GM19025 (cell line): ENCODE data around the gene PAIP2.
"Not testable (repeated sequence)": the region's sequence is repeated elsewhere in the genome, so short reads cannot be mapped to it uniquely, and the experiment has no call there.

Source experiments
- ATAC-seq: cut with Tn5 transposase; IDR thresholded peaks from one replicate; pipeline ENCODE4 v1.9.1; 2021; ENCODE audit warnings: mild to moderate bottlenecking, low read depth, moderate library complexity; ENCODE audit not compliant: unreplicated experiment

PAIP2 gene

DNA sequence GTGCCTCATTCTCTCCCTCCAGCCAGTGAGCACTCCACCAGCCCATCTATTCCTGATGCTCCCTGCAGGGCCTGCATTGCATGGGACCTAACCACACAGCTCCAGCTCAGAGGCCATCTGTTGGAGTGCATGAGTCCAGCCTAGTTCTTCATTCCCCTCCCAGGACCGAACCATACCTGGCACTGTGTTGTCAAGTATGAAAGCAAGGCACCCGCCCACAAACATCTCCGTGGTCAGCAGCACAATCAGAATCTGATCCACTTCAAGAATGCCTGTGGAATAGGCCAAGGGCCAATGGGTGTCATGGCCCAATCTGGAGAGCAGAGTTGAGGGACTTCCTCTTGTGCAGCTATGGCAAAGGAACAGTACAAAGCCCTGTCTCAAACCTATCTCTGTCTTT, 35.6 kb downstream of the PAIP2 start:
- ATAC-seq = no peak

DNA sequence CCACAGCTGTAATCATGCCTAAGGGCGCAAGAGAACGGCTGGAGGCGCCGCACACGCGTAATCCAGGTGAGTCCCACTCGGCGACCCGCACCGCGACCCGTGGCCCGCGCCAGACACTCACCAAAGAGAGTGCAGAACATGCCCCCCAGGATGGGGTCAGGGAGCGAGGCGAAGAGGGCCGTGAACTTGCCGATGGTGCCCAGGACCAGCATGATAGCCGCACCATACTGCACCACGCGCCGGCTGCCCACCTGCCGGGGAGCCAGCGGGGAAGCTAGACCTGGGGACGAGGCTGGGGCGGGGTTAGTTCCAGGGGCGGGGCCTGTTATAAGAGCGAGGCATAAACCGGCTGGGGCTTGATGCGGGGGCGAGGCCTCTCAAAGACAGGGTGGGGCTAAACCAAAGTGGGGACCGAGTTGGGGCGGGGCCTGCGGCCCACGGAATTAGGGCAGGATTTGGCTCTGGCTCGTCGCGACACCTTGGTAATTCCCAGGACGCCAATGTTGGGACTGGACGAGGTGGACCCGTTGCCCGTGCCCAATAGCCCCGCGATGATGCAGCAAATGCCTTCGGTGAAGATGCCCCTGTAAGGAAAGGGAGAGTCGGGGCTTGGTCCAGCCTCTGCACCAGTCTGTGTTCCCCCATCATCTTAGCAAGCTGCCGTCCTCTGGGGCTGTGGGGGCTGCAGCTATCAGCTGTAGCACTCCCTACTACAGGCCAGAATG, 36.6 kb downstream of the PAIP2 start:
- ATAC-seq = no peak

DNA sequence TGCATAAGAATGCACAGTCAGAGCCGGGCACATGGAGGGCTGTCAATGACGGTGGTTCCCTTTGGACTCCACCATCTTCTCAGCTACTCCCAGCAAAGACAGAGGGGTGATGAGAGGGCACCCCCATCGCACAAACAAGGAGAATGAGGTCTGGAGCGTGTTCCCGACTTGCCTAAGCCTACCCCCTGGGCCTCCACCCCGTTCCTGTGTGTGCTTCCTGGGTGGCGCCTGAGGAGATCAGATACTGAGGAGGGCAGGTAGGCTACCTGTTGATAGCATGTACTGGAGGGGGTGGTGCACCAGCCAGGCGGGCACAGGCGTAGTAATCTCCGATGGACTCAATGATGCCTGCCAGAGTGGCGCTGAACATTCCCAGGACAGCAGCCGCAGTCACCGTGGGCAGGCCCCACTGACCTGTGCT, 37.3 kb downstream of the PAIP2 start:
- no peak for ATAC-seq

DNA sequence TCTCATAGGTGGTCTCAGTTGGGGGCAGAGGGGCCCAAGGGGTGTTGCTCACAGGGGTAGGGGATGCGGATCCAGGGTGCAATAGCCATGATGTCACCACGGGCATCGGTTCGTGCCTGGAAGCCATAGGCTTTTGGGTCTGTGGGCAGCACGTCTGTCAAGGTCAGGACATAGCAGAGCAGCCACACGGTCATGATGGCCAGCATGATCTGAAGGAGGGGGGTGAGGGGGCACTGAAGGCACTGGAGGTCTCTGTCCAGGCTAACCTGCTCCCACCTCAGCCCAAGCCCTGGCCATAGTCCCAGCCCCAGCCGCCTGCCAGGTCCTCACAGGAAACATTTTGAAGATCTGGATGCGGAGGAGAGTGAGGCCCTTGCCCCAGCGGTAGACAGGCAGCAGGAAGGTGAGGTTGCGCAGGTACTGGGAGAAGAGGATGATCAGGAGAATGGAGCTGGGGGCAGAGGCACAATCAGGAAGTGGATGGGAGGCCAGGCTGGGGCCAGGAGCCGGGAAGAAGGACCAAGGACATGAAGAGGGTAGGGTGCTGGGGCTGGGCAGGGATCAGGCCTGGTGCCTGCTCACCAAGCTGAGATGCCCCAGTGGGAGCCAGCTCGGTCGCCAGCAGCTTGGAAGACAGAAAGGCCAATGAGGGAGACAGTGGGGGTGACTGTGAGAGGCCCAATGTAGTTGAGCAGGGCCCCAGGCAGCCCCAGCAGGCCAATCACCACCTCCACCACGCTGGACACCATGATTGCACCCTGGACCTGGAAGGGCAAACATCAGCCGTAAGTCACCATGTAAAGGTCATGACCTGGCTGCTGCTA, 38.2 kb downstream of the PAIP2 start:
- no peak for ATAC-seq

DNA sequence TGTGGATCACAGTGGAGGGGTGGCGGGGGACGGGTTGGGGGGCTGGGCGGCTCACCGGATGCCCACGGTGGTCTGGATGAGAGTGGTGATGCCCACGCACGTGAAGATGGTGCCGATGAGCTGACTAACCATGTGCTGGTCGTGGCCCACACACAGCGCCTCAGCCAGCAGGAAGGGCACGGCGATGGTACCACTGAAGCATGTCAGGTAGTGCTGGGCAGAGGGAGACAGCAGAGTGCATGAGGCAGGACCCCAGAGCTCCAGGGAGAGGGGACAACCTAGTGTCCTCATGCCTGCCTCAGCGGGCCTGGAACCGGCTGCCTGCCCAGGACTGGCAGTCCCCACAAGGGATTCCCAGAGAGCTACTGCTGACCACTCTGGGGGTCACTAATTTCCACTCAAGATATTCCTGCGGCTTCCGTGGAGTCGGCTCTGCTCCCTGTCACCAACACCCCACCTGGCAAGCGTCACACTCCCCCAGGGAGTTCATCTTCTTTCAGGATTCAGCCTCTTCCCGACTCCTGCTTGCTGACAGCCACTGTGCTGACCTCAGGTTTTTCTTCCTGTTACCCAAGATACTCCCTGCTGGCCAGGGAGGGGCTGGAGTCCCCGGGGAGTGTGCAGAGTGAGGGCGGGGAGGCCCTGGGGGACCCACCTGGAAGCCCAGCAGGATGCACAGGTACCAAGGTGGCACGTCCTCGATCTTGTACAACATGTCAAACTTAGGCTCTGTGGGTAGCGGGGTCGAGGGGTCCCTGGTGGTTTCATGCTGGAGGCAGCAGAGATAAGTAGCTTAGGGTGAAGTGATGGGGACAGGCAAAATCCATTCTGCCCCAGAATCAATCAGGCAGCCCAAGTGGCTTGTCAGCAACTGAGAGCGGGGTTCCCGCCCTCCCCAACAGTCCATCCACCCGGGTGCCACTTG, 40.4 kb downstream of the PAIP2 start:
- ATAC-seq = no peak

DNA sequence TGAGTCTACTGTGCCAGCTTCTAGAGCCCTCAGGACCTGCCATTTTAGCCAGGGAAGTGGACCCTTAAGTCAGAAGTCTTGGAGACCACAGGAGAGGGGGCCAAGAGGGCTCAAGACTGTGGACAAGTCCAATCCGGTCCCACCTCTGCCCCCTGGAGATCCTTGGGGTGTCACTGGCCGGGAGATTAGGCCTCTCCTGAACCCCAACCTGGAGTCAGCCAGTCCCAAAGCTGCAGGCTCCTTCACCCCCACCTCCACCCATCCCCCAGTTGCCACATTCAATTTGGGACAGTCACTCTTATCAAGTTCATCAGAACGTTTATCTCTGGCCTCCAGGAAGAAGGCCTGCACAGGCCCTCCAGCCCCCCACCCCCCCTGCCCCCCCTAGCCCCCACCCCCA, 41.2 kb downstream of the PAIP2 start:
- ATAC-seq = no peak

DNA sequence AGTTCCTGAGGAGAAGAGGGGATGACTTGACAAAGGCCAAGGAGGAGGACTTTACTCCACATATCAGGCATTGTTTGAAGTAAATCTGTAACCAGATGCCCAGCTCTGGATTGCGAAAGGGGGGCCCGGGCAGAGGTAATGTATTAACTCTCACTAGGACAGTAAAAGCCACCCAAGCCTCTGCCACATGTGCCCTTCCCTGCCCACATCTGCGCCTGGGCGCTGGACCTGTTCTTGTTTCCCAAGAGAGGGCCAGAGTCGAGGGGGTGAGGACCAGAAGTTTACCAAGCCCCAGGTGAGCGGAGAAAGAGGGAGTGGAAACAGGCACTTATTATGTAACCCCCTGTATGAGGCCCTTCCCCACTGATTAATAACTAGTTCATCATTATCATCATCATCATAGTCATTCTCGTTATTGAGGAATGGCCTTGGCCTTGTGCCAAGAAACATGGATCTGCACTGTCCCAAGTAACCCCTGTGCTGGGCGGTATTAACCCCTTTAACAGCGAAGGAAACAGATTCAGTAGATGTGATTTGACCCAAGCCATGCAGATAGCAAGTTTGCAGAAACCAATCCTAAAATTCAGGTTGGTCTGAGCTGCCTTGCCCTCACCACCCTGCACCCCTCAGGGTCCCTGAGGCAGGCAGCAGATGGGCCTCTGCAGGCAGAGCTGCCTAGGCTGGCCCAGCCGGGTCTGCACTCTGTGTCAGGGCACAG, 41.8 kb downstream of the PAIP2 start, which contains the start of gene SLC23A1:
Gene SLC23A1, minus strand, starts transcription at position 23 of the 718 bp plus-strand sequence. CDS start 44 bp downstream, outside the sequence.
- ATAC-seq = no peak

DNA sequence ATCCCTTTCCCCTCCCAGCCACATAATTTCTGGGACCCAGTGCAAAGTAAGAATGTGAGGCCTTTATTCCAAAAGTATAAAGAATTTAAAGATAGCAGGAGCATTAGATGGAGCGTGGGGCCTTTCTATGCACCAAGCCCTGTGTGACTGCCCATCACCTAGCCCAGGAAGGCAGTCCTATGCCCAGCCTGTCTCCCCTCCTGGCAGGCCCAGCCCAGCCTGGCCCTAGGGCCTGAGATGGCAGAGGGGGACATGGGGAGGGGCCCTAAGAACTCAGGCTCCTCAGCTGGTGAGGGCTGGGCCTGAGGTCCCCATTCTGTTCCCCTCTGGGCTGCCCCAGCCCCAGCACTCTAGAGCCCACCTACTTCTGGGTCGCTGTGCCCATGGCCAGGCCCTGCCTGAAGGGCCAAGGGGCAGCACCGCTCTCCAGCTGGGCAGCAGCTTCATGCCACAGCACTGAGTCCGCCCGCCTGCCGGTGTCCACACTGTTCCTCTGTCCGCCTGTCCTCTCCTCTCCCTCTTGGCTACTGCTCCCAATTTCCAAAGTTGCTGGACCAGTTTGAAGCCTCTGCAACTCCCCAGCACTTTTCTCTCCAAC, 42.4 kb downstream of the PAIP2 start:
- no peak for ATAC-seq

DNA sequence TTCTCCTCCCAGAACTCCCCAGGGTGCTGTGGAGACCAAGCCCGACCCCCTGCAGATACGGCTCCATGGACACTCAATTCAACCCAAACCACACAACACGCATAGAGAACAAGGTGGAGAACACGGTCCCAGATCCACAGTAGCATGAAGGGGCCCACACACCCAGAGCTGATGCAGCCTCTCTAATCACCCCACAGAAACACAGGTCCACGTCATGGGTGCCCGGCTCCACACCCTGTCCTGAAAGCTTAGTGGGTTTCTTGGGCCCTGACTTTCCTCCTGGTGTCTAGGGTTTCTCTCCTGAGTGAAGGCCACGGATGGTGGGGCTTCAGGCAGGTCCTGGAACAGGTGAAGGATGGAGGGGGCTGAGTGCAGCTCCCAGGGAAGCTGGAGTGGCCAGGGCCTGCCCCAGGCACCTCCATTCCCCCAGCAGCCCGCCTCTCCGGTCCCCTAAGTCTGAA, 43.0 kb downstream of the PAIP2 start:
- no peak for ATAC-seq

DNA sequence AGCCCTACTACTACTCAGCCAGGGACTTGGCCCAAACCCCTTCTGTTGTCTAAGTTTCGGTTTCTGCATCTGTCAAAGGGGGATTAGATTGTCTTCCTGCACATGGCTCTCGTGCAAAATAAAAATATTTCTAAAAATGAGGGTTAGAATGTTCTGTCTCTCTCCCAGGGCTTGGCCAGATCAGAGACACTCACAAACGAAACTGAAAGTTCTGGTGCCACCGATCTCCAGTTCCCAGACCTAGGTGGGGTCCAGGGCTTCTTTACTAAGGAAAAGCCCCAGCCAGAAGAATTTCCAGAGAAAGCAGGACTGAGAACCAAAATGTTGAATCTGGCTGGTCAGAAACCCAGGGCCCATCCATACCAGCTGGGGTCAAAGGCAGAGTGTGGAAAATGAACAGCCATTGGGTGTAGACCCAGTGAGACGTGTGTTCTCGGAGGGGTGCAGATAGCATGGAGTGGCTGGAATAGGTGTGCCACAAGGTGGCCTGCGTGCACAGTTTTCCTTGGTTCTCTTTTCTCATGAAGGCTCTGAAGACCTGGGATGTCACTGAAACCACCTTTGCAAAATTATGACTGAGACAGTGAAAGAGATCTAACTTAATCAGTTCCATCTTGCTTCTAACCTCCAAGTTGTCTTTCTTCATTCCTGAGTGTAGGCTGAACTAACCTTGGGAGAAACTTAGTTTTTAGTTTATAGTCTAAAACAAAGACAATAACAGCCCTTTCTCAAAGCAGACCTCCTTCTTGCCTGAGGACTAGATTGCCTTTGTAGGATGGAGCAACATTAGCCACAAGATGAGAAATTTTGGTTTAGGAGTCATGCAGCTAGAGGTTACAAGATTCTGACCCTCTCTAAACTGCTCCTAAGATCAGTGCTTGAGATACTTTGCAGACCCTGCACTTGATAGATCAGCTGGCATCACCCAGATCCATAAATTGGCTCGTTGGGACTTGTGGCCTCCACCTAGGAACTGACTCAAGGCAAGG, 43.7 kb downstream of the PAIP2 start:
- ATAC-seq = no peak

DNA sequence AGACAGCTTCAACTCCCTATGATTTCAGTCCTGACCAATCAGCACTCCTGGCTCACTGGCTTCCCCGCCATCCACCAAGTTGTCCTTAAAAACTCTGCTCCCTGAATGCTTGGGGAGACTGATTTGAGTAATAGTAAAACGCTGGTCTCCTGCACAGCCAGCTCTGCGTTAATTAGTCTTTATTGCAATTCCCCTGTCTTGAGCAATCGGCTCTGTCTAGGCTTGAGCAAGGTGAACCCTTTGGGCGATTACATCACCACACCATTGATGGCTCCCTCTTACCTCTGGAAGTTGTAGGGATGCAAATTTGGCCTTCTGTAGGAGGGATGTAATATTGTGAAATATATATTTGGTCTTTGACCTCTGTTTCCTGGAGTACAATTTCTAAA, 44.4 kb downstream of the PAIP2 start:
- ATAC-seq = no peak

DNA sequence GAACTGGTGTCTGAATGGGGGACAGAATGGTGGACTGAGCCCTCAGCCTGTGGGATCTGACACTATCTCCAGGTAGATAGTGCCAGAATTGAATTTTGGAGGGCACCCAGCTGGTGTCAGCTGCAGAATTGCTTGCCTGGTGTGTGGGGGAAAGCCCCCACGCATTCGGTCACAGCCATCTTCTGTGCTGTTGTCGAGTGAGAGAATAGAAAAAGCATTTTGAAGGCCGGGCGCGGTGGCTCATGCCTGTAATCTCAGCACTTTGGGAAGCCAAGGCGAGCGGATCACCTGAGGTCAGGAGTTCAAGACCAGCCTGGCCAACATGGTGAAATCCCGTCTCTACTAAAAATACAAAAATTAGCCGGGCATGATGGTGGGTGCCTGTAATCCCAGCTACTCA, 45.3 kb downstream of the PAIP2 start:
- ATAC-seq = not testable (repeated sequence)

DNA sequence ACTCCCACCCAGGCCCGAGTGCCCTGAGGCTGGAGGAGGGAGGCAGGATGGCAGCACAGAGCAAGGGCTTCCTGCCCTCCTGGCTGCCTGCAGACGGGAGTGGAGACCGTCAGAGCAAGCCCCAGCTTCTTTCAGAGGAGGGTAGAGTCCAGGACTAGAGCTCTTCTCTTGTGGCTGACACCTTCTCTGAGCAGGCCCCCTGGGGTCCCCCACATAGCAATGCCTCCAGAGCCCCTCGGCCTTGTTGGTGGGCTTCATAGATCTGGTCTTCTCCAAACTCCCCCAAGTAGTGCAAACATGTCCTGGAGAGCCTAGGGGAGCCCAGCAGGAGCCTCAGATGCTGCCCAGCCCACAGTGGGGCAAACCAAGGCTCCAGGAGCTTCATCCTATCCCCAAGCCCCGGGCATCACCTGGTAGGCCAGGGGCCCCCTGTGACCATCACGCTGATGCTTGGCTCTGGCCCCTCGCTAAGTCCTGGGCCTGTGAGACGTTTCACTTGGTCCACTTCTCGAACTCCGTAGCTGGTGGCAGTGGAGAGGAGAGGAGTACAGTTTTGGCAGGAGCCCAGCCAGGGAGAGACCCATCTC, 46.0 kb downstream of the PAIP2 start:
- no peak for ATAC-seq

DNA sequence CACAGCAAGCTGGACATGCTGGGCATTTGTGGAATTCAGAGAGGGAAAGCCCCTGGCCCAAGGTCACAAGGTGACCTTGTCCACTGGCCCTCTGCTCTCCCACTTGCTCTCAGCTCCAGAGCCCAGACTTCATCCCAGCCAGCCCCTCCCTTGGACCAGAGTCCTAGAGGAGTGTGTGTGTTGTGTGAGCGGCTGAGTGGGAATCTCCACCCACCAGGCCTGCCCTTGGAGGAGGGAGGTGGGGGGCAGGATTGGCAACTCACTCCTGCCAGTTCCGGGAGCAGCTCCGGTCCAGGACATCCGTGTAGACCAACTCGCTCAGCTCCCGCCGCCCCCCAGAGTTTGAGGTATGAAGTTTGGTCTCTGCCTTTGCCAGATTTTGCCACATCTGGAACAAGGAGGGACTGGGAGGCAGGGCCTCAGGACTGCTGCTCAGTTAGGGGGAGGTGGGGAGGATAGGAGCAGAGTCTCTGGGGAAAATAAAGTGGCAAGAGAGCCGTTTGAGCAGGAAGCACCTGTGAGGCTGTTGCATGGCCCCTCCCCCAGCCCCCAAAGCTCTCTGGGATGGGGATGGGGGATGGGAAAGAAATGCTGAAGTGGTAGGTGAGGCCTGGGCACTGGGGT, 46.7 kb downstream of the PAIP2 start:
- no peak for ATAC-seq

DNA sequence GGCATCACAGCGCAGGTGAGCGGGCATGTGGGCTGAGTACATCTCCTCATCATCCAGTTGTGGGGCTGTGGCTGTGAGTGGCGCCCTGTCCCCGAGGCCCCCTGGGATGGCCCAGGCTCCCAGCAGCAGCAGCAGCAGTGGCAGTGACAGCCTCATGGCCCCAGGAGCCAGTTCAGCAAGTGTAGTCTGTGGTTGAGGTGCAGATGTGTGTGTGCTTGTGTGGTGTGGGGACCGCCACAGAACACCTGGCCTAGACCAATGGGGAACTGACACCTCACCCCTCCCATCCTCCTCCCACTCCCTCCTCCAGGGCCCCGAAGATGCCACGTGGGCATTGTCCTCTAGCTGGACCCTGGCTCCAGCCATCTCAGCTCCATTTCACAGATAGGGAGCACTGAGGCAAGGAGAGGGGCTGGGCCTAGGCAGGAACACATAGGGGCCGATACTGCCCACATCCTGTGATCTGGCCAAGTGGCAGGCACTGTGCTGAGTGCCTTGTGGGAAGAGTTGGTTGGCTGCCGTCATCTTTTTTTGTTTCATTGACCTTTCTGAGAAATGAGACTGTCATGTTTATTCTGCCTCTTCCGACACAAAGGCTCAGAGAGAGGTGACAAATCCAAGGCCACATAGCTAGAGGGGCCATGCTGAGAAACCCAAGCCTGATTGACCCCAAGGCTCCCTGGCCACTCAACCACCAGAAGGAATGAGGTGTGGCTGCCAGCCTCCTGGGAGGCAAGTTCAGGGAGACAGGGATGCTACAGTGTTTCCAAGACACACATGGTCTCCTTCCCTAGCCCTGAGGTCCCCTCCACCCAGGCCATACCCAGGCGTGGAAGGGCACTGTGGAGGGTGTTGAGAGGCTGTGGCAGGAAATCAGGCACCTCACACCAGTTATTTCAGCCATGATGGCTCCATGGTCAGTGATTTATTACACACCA, 48.3 kb downstream of the PAIP2 start, which contains the start of gene MZB1:
Gene MZB1, minus strand, starts transcription at position 213 of the 938 bp plus-strand sequence. Its CDS starts 57 bp downstream, at position 156.
- peak; percentile 41 for ATAC-seq
